Neural cell (in vitro differentiated cells): Measurements from ENCODE around the gene KDM1A. TPM values are rescaled to one million over a fixed set of nuclear protein-coding genes. Genes with fewer than 3 reads are reported as not detected.

ENCODE experiments used
- H2AFZ ChIP-seq: fragments of 200-600, 300-800 bp; sonication (generic), shearing (Covaris generic); 2 replicates; pipeline ENCODE4 v1.6.0; 2014; ENCODE audit warnings: low read depth, mild to moderate bottlenecking, antibody characterized with exemption, low read length, moderate library complexity
- H3F3A ChIP-seq: fragments of 200-600 bp; shearing (Covaris generic); 2 replicates; pipeline ENCODE4 v1.6.1; 2016; ENCODE audit warnings: mild to moderate bottlenecking, moderate library complexity, mixed read lengths, antibody characterized with exemption, low read length; ENCODE audit not compliant: insufficient read depth, poor library complexity, severe bottlenecking
- H3K27ac ChIP-seq: fragments of 200-600, 300-800 bp; sonication (generic), shearing (Covaris generic); 2 replicates; pipeline ENCODE4 v1.5.1; 2014; ENCODE audit warnings: mild to moderate bottlenecking, low read length, moderate library complexity
- H3K27me3 ChIP-seq: fragments of 300-800, 200-600 bp; sonication (generic), shearing (Covaris generic); 2 replicates; pipeline ENCODE4 v1.6.0; 2014; ENCODE audit warnings: mild to moderate bottlenecking, low read depth, low read length, moderate library complexity; ENCODE audit not compliant: insufficient read depth
- H3K36me3 ChIP-seq: fragments of 300-800, 200-600 bp; sonication (generic), shearing (Covaris generic); 2 replicates; pipeline ENCODE4 v1.5.1; 2014; ENCODE audit warnings: mild to moderate bottlenecking, antibody characterized with exemption, low read length, moderate library complexity; ENCODE audit not compliant: insufficient read depth
- H3K4me2 ChIP-seq: fragments of 300-800, 200-600 bp; sonication (generic), shearing (Covaris generic); 2 replicates; pipeline ENCODE4 v1.6.0; 2014; ENCODE audit warnings: mild to moderate bottlenecking, low read length
- H3K4me3 ChIP-seq: fragments of 300-800, 200-600 bp; sonication (generic), shearing (Covaris generic); 2 replicates; pipeline ENCODE4 v1.5.1; 2014; ENCODE audit warnings: mild to moderate bottlenecking, low read length, moderate library complexity
- H3K79me2 ChIP-seq: fragments of 200-600 bp; shearing (Covaris generic); replicated peaks from 2 replicates; pipeline ENCODE4 v1.6.0; 2014; ENCODE audit warnings: mild to moderate bottlenecking, low read length, moderate library complexity; ENCODE audit not compliant: insufficient read depth
- H3K9ac ChIP-seq: fragments of 300-800, 200-600 bp; sonication (generic), shearing (Covaris generic); 2 replicates; pipeline ENCODE4 v1.6.1; 2016; ENCODE audit warnings: mild to moderate bottlenecking, low read length, mixed read lengths
- H3K9me2 ChIP-seq: fragments of 200-600 bp; shearing (Covaris generic); 2 replicates; pipeline ENCODE4 v1.6.1; 2016; ENCODE audit warnings: mild to moderate bottlenecking, low read length, mixed read lengths; ENCODE audit not compliant: insufficient read depth
- H3K9me3 ChIP-seq: fragments of 200-600, 300-800 bp; sonication (generic), shearing (Covaris generic); 2 replicates; pipeline ENCODE4 v1.6.1; 2016; ENCODE audit warnings: mild to moderate bottlenecking, mixed run types, low read length, moderate library complexity, mixed read lengths
- H4K20me1 ChIP-seq: fragments of 200-600 bp; shearing (Covaris generic); 2 replicates; pipeline ENCODE4 v1.6.1; 2016; ENCODE audit warnings: mild to moderate bottlenecking, mixed run types; ENCODE audit not compliant: insufficient read depth
- EP300 ChIP-seq: fragments of 450-650 bp; conservative IDR thresholded peaks from 2 replicates; pipeline ENCODE4 v1.6.1; 2014; ENCODE audit warnings: antibody characterized with exemption, mild to moderate bottlenecking, moderate library complexity; ENCODE audit not compliant: poor library complexity, severe bottlenecking
- EZH2 ChIP-seq: fragments of 200-600, 300-800 bp; shearing (Covaris generic), sonication (generic); IDR thresholded peaks from 2 replicates; pipeline ENCODE4 v1.6.1; 2014; ENCODE audit warnings: antibody characterized with exemption, low read length, borderline replicate concordance, mild to moderate bottlenecking; ENCODE audit not compliant: insufficient read depth, poor library complexity, severe bottlenecking
- MXI1 ChIP-seq: fragments of 450-650 bp; conservative IDR thresholded peaks from 2 replicates; pipeline ENCODE4 v1.6.1; 2014; ENCODE audit warnings: antibody characterized with exemption, mild to moderate bottlenecking; ENCODE audit not compliant: poor library complexity, severe bottlenecking
- POLR2AphosphoS5 ChIP-seq: IDR thresholded peaks from 2 replicates; pipeline ENCODE4 v1.6.1; 2012
- RAD21 ChIP-seq: fragments of 450-650 bp; conservative IDR thresholded peaks from 2 replicates; pipeline ENCODE4 v1.6.1; 2014; ENCODE audit warnings: antibody characterized with exemption, mild to moderate bottlenecking, moderate library complexity
- SMC3 ChIP-seq: fragments of 450-650 bp; conservative IDR thresholded peaks from 2 replicates; pipeline ENCODE4 v1.6.1; 2014; ENCODE audit warnings: antibody characterized with exemption, mild to moderate bottlenecking, moderate library complexity; ENCODE audit not compliant: poor library complexity
- TAF1 ChIP-seq: IDR thresholded peaks from 2 replicates; pipeline ENCODE4 v1.6.1; 2012; ENCODE audit warnings: low read depth
- polyA plus RNA-seq: library from polyadenylated mRNA; depleted of rRNA; stranded (reverse); fragments of >200 nt; gene quantifications from 2 replicates; pipeline ENCODE4 v1.2.3, GENCODE V29; 2014
- TF ChIP-seq, protein P1 (sequence below): IDR thresholded peaks from 2 replicates; pipeline ENCODE4 v1.6.1; 2012; ENCODE audit warnings: borderline replicate concordance
- TF ChIP-seq, protein P2 (sequence below): fragments of 450-650 bp; IDR thresholded peaks from 2 replicates; pipeline ENCODE4 v1.5.1; 2014; ENCODE audit warnings: antibody characterized with exemption, mild to moderate bottlenecking, moderate library complexity; ENCODE audit not compliant: poor library complexity, severe bottlenecking

The KDM1A gene
- polyA plus RNA-seq, 1 donor from 2014 or later, result 276 TPM

DNA sequence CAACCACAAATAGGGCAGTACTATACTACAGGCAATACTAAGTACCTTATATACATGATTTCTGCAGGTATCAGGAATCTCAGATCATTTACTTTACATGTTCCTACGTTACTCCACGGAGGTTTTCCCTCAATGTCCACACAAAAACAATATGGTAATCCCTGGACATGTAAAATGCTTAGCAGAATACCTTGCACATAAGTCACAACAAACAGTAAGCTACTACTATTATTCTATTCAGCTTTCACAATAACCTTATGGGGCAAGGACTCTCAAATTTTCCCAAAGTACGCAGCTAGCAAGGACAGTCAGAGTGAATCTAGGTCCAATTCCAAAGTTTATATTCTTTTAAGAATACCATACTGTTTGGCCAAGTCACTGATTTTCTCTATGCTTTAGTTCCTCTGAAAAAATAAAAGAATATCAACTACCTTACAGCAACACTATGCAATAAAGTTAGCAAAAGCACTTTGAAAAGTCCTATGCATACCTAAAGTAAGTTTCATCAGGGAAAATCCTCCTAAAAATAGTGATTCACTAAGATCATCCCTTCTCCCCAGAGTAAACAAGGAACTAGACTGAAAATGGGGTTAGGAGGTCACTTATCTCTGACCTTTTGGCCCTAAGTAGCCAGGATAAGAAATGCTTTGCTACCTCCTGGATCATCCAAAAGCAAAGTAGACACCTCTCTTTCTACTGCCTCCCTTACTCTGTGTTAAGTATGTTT is 82.0 kb downstream of the KDM1A start:
- no peak for TF ChIP-seq SMC3
- TF ChIP-seq EP300, result no peak
- TF ChIP-seq, protein P1, sequence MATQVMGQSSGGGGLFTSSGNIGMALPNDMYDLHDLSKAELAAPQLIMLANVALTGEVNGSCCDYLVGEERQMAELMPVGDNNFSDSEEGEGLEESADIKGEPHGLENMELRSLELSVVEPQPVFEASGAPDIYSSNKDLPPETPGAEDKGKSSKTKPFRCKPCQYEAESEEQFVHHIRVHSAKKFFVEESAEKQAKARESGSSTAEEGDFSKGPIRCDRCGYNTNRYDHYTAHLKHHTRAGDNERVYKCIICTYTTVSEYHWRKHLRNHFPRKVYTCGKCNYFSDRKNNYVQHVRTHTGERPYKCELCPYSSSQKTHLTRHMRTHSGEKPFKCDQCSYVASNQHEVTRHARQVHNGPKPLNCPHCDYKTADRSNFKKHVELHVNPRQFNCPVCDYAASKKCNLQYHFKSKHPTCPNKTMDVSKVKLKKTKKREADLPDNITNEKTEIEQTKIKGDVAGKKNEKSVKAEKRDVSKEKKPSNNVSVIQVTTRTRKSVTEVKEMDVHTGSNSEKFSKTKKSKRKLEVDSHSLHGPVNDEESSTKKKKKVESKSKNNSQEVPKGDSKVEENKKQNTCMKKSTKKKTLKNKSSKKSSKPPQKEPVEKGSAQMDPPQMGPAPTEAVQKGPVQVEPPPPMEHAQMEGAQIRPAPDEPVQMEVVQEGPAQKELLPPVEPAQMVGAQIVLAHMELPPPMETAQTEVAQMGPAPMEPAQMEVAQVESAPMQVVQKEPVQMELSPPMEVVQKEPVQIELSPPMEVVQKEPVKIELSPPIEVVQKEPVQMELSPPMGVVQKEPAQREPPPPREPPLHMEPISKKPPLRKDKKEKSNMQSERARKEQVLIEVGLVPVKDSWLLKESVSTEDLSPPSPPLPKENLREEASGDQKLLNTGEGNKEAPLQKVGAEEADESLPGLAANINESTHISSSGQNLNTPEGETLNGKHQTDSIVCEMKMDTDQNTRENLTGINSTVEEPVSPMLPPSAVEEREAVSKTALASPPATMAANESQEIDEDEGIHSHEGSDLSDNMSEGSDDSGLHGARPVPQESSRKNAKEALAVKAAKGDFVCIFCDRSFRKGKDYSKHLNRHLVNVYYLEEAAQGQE, result no peak
- TF ChIP-seq EZH2, result no peak
- TF ChIP-seq RAD21, result no peak
- TF ChIP-seq MXI1, result no peak
- TF ChIP-seq POLR2AphosphoS5, result no peak
- TF ChIP-seq, protein P2, sequence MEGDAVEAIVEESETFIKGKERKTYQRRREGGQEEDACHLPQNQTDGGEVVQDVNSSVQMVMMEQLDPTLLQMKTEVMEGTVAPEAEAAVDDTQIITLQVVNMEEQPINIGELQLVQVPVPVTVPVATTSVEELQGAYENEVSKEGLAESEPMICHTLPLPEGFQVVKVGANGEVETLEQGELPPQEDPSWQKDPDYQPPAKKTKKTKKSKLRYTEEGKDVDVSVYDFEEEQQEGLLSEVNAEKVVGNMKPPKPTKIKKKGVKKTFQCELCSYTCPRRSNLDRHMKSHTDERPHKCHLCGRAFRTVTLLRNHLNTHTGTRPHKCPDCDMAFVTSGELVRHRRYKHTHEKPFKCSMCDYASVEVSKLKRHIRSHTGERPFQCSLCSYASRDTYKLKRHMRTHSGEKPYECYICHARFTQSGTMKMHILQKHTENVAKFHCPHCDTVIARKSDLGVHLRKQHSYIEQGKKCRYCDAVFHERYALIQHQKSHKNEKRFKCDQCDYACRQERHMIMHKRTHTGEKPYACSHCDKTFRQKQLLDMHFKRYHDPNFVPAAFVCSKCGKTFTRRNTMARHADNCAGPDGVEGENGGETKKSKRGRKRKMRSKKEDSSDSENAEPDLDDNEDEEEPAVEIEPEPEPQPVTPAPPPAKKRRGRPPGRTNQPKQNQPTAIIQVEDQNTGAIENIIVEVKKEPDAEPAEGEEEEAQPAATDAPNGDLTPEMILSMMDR, result no peak
- TF ChIP-seq TAF1, result no peak
- Histone ChIP-seq H3K36me3 (no peaks in the 10 kb centered on the region), H3K27me3 (no peaks in the 10 kb centered on the region), H4K20me1 (no peaks in the 10 kb centered on the region), H3K9ac (no peak overlapping the region), H3K9me3 (no peaks in the 10 kb centered on the region), H3K4me2 (no peak overlapping the region), H3K27ac (no peak overlapping the region), H3K79me2 (peaks cover 2% of the 10 kb centered on the region), H3K4me3 (no peak overlapping the region), H2AFZ (no peak overlapping the region), H3F3A (no peaks in the 10 kb centered on the region), H3K9me2 (no peaks in the 10 kb centered on the region)

DNA sequence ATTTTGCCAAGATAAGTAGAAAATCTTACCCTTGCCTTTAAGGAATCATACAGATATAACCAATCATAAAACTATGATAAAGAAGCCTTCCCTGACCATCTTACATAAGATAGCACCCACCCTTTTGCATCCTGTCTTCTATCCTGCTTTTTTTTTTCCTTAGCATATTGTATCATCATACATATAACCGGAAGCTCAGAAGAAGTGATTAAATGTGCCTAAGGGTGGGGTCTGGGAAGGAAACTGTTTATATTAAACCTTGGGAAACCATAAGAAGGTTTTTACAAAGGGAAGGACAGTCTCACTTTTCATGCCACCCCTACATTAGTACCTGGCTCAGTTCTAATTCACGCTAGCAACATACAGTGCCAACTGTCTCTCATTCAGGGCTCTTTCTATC is 82.6 kb downstream of the KDM1A start:
- Histone ChIP-seq H2AFZ (no peak overlapping the region), H3K79me2 (no peaks in the 10 kb centered on the region), H4K20me1 (no peaks in the 10 kb centered on the region), H3K4me3 (no peak overlapping the region), H3K9ac (no peak overlapping the region), H3K9me3 (no peaks in the 10 kb centered on the region), H3K36me3 (no peaks in the 10 kb centered on the region), H3F3A (no peaks in the 10 kb centered on the region), H3K27ac (no peak overlapping the region), H3K4me2 (no peak overlapping the region), H3K9me2 (no peaks in the 10 kb centered on the region), H3K27me3 (no peaks in the 10 kb centered on the region)
- TF ChIP-seq EP300 (no peak), SMC3 (no peak), RAD21 (no peak), POLR2AphosphoS5 (no peak), TAF1 (no peak), MXI1 (no peak), EZH2 (no peak)
- TF ChIP-seq, protein P1, result no peak
- TF ChIP-seq, protein P2, result no peak
